Measurements from ENCODE around the gene ZNF512.
"Not testable (repeated sequence)": the region's sequence is repeated elsewhere in the genome, so short reads cannot be mapped to it uniquely, and the experiment has no call there.

The ZNF512 gene, protein sequence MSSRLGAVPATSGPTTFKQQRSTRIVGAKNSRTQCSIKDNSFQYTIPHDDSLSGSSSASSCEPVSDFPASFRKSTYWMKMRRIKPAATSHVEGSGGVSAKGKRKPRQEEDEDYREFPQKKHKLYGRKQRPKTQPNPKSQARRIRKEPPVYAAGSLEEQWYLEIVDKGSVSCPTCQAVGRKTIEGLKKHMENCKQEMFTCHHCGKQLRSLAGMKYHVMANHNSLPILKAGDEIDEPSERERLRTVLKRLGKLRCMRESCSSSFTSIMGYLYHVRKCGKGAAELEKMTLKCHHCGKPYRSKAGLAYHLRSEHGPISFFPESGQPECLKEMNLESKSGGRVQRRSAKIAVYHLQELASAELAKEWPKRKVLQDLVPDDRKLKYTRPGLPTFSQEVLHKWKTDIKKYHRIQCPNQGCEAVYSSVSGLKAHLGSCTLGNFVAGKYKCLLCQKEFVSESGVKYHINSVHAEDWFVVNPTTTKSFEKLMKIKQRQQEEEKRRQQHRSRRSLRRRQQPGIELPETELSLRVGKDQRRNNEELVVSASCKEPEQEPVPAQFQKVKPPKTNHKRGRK

DNA sequence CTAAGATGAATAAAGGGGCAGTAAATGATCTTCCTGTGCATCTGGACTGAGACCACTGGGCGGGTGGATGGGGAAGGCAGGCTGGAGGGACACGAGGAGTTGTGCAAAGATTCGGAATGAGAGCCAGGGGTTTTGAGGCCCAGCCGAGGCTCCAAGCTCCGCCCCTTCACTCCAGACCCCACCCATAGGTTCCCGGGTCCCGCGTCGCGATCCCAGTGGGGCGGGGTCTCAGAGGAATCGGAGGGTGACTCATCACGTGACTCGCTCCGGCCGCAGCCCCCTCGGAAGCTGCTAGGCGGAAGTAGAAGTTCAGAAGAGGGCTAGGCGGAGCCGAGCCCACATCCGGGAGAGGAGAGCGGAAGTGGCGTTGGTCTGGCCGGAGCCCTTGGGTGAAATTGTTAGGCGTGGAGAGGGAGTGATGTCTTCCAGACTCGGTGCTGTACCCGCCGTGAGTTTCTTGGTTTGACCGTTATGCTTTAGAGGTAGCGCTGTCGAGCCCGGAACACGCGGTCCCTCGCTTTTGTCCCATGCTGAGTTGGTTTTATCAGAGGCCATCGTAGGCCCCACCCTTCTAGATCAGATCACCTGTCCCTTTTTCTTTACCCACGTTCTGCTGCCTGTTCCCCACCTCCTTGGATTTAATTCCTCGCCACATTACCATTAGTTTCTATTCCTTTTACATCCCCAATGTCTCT is at the start of gene ZNF512:
Gene ZNF512, plus strand, starts transcription at position 348 of the 695 bp plus-strand sequence. Its CDS starts 71 bp downstream, at position 419.
- DNase-seq = peak; percentile 77

DNA sequence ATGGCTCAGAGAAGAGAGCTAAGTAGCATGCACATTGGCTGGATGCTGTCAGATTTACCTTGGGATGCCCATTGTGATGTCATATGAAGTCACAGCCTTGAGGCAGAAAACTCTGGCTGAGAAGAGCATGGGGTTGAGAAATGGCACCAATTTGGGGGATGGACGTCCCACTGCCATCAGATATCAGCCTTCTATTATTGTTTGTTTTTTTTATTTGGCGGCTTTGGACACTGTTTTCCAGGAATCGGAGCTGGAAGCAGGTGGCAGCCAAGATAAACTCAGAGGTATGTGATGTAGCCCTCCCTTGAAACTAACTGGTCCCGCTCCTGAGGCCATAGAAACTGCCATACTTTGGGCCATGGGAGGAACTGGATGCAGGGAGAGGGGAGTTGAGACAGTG is 45.6 kb upstream of the ZNF512 start:
- no peak for DNase-seq

DNA sequence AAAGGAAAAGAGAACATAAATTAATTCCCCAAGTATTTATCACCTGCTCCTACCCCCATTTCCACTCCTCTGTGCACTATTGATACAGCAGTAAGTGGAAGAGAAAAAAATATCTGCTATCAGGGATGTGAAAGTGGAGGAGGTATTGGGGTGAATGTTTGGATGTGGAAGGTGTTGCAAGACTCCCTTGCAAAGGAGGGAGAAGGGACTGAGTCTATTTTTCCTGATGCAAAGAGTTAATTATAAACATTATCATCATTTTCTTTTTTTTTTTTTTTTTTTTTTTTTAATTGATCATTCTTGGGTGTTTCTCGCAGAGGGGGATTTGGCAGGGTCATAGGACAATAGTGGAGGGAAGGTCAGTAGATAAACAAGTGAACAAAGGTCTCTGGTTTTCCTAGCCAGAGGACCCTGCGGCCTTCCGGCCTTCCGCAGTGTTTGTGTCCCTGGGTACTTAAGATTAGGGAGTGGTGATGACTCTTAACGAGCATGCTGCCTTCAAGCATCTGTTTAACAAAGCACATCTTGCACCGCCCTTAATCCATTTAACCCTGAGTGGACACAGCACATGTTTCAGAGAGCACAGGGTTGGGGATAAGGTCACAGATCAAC is 43.9 kb upstream of the ZNF512 start:
- not testable (repeated sequence) for DNase-seq

DNA sequence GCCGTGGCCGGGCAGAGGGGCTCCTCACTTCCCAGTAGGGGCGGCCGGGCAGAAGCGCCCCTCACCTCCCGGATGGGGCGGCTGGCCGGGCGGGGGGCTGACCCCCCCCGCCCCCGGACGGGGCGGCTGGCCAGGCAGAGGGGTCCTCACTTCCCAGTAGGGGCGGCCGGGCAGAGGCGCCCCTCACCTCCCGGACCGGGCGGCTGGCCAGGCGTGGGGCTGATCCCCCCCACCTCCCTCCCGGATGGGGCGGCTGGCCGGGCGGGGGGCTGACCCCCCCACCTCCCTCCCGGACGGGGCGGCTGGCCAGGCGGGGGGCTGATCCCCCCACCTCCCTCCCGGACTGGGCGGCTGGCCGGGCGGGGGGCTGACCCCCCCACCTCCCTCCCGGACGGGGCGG is 43.2 kb upstream of the ZNF512 start:
- DNase-seq = not testable (repeated sequence)

DNA sequence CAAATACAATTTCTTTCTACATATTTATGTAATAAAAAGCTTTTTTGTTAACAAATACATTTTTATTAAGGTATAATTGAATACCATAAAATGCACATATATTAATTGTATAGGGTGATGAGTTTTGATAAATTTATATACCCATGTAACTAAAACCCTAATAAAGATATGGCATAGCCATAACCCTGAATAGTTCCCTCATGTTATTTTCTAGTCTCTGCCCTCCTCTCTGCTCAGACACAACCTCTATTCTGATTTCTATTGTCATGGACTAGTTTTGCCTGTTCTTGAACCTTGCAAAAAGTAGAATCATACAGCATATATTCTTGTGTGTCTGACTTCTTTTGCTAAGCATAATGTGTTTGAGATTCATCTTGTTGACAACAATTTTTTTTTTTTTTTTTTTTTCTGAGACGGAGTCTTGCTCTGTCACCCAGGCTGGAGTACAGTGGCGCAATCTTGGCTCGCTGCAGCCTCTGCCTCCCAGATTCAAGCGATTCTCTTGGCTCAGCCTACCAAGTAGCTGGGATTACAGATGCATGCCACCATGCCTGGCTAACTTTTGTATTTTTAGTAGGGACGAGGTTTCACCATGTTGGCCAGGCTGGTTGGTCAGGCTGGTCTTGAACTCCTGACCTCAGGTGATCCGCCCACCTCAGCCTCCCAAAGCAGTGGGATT is 38.6 kb upstream of the ZNF512 start:
- DNase-seq = no peak

DNA sequence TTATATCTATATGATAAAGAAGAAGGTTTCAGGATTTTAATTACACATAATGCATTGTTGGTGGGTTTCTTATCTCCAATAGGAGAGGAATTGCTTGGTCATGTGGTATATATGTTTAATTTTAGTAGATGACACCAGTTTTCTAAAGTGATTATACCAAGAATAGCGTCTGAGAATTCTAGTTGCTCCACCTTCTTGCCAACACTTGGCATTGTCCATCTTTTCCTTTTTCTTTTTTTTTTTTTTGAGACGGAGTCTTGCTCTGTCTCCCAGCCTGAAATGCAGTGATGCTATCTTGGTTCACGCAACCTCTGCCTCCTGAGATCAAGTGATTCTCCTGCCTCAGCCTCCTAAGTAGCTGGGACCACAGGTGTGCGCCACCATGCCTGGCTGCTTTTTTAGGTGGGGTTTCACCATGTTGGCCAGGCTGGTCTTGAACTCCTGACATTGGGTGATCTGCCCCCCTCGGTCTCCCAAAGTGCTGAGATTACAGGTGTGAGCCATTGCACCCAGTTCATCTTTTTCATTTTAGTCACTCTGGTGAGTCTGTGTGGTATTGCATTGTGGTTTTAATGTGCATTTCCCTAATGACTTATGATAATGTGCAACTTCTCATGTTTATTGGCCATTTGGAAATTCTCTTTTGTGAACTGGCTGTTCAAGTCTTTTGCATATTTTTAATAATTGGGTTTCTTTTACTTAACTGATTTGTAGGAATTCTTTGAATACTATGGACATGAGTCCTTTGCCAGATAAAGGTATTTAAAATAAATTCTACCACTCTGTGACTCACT is 37.3 kb upstream of the ZNF512 start:
- DNase-seq = no peak

DNA sequence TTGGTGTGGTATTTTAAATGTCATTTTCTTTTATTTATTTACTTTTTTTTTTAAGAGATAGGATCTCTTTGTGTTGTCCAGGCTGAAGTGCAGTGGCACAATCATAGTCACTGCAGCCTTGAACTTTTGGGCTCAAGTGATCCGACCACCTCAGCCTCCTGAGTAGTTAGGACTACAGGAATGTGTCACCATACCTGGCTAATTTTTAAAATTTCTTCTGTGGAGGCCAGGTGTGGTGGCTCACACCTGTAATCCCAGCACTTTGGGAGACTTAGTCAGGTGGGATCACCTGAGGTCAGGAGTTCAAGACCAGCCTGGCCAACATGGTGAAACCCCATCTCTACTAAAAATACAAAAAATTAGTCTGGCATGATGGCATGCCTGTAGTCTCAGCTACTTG is 33.5 kb upstream of the ZNF512 start:
- no peak for DNase-seq

DNA sequence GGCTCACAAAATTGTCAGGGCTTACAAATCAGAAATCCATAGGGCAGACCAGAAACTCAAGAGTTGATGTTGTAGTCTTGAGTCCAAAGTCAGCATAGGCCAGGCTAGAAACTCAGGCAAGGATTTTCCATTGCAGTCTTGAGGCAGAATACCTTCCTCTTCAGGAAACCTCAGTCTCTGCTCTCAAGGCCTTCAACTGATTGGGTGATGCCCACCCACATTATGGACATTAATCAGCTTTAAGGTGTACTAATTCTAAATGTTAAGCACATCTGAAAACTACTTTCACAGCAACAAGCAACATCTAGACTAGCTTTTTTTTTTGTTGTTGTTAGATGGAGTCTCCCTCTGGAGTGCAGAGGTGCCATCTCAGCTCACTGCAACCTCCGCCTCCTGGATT is 31.3 kb upstream of the ZNF512 start:
- DNase-seq = no peak

DNA sequence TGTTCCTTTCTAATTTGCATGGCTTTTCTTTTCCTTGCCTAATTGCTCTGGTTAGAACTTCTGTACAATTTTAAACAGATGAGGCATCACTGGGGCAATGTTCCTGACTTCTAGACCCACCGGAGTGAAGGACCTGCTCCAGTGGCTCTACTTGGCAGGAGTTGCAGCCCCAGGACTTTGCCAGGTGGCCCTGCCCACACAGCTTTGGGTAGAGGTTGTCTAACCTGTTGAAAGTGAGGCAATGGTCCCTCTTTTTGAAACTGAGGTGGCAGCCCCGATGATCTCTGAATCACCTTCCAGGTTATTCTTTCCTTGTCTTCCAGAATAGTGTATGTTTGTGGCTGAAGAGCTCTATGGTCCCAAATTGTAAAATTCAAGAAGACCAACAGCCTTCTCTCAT is 29.9 kb upstream of the ZNF512 start:
- no peak for DNase-seq

DNA sequence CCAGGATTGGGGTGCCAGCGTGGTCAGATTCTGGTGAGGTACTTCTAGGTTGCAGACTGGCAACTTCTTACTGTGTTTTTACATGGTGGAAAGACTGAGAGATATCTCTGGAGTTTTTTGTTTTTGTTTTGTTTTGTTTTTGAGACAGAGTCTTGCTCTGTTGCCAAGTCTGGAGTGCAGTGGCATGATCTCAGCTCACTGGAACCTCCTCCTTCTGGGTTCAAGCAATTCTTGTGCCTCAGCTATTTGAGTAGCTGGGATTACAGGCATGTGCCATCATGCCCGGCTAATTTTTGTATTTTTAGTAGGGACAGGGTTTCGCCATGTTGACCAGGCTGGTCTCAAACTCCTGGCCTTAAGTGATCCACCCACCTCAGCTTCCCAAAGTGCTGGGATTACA is 28.4 kb upstream of the ZNF512 start:
- DNase-seq = not testable (repeated sequence)

DNA sequence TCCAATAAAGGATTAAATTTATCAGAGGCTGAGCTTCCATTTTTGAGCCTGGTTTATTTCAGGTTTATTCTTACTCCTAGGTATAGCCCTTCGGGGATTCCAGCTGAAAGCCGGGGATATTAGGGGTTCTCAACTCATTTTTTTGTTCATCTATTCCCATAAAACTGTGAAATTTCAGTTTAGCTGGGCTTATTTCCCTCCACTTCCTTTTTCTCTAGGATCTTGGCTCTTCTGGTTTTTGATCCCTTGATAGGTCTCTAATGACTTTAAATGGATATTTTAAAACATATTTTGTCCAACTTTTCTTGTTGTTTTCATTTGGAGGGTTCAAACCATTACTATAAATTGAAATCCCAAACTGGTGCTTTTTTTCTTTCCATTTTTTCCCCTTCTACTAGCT is 23.6 kb upstream of the ZNF512 start:
- DNase-seq = no peak

DNA sequence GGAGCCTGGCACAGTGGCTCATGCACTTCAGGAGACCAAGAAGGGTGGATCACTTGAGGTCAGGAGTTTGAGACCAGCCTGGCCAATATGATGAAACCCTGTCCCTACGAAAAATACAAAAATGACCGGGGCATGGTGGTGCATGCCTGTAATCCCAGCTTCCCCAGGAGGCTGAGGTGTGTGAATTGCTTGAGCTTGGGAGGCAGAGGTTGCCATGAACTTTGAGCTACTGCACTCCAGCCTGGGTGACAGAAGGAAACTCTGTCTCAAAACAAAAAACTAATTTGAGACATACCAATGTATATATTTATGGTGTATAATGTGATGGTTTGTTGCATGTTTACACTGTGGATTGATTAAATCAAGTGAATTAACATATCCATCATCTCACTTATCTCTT is 21.8 kb upstream of the ZNF512 start:
- no peak for DNase-seq

DNA sequence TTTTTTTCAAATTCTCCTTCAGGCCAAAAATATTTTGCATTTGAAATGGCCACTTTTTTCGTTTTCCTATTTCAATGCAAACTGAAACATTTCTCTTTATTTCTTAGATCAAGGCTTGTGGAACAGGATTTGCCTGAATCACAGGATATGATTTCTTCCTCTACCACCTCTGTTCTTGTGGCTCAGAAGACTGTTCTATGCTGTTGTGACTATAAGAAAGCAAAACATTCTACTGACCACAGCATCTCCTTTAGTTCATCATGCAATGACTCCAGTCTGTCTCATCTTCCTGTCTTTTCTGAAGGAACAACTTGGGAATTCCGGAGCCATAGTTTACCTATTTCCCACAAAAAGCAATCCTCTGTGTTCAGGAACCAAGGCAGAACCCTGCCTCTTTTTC is 16.2 kb upstream of the ZNF512 start:
- DNase-seq = no peak

DNA sequence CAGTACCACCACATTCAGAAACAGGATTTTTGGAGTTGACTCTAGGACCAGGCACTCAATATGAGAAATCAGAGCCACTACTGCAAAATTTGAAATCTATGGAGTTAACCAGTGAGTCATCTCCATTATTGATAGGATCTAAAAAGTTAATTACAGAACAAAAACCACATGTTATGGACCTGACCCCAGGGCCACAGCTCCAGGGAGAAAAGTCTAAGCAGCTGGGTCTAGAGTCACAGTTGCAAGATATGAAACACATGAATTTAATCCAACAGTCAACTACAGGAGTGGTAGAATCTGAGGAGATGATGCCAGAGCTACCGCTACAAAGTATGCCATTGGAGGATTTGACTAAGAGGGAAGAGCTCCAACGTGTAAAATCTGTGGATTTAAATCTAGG is 13.4 kb upstream of the ZNF512 start:
- DNase-seq = no peak

DNA sequence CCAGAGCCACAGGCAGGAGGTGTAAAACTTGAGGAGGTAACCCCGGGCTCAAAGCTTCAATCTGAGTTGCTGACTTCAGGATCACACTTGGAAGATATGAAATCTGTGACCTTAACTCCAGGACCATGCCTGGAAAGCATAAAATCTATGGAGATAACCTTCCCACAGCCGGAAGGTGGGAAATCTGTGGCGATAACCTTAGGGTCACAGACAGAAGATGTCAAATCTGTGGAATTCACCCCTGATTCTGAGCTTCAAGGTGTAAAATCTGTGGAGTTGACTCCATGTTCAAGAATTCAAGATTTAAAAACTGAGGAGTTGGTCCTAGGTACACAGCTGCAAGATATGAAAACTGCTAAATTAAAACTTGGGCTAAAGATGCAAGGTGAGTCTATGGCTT is 11.6 kb upstream of the ZNF512 start:
- no peak for DNase-seq

DNA sequence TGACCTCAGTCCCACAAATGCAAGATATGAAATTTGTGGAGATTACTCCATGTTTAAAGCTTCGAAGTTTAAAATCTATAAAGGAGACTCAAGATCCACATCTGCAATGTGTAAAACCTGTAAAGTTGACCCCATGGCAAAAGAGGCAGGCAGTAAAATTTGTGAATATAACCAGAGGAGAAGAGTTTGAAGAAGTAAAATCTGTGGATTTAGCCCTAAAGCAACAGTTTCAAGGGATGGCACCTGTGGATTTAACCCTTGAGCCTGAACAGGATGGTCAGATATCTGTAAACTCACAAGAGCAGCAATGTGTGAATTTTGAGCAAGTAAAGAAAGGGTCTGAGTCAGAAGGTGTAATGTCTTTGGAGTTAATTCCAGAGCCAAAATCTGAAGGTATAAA is 11.2 kb upstream of the ZNF512 start:
- no peak for DNase-seq

DNA sequence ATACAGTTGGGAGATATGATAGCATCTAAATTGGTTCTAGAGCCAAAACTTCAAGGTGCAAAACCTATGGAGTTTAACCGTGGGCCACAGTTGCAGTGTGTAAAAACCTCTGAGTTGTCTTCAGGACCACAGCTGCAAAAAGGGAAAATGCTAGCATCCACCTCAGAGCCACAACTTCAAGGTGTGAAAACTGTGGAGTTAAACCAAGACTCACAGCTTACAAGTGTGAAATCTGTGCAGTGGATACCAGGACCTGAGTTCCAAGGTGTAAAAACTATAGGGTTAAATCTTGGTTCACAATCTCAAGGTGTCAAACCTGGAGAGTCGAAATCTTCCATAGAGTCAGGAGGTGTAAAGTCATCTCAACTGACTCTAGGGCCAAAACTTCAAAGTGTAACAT is 10.4 kb upstream of the ZNF512 start:
- DNase-seq = no peak

DNA sequence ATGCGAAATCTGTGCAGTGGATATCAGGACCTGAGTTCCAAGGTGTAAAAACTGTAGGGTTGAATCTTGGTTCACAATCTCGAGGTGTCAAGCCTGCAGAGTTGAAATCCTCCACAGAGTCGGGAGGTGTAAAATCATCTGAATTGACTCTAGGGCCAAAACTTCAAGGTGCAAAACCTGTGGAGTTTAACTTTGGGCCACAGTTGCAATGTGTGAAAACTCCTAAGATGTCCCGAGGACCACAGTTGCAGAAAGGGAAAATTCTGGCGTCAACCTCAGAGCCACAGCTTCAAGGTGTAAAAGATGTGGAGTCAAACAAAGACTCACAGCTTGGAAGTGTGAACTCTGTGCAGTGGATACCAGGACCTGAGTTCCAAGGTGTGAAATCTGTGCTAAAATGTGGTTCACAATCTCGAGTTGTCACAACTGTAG is 9.8 kb upstream of the ZNF512 start:
- no peak for DNase-seq

DNA sequence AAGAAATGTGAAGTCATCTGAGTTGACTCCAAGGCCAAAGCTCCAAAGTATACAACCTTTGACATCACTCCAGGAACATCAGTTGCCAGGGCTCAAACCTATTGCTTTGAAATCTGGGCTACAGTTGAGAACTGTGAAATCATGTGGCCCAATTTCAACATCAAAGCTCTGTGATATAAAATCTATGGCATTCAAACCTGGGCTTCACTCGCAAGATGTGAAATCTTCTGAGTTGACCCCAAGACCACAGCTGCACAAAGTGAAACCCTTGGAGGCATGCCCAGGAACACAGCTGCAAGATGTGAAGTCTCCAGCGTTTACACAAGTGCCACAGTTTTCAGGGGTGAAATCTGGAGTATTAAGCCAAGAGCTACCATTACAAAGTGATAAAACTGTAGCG is 9.4 kb upstream of the ZNF512 start:
- DNase-seq = no peak

DNA sequence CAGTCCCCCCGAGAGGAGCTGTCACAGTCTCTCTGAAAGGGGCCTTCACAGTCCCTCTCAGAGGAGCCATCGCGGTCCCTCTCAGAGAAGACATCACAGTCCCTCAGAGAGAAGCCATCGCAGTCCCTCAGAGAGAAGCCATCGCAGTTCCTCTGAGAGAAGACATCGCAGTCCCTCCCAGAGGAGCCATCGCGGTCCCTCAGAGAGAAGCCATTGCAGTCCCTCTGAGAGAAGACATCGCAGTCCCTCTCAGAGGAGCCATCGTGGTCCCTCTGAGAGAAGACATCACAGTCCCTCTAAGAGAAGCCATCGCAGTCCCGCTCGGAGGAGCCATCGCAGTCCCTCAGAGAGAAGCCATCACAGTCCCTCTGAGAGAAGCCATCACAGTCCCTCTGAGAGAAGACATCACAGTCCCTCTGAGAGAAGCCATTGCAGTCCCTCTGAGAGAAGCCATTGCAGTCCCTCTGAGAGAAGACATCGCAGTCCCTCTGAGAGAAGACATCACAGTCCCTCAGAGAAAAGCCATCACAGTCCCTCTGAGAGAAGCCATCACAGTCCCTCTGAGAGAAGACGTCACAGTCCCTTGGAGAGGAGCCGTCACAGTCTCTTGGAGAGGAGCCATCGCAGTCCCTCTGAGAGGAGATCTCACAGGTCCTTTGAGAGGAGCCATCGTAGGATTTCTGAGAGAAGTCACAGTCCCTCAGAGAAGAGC is 1.3 kb upstream of the ZNF512 start:
- no peak for DNase-seq

DNA sequence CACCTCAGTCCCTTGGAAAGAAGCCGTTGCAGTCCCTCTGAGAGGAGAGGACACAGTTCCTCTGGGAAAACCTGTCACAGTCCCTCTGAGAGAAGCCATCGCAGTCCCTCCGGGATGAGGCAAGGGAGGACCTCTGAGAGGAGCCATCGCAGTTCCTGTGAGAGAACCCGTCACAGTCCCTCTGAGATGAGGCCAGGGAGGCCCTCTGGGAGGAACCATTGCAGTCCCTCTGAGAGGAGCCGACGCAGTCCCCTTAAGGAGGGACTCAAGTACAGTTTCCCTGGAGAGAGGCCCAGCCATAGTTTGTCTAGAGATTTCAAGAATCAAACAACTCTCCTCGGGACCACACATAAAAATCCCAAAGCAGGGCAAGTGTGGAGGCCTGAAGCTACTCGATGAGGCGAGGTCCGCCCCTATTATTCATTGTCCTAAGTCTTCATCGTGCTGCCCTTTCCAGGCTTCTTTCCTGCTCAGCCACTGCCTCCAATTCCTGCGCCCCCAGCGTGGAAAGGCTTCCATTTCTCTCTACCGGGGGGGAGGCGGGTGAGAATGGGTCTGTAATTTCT is 630 bp upstream of the ZNF512 start:
- no peak for DNase-seq
